ENCODE measurements around the gene ACTMAP.

GRCh38 chr19:40724315-40724714 is 26.0 kb downstream of the ACTMAP start:
- TF ChIP-seq EP300 (IDR thresholded peaks at IDR 0.05; ENCODE audit: borderline replicate concordance in 1 of 2, low read depth in 2 of 2, low read length in 2 of 2) (no peak), RAD21 (IDR thresholded peaks at IDR 0.05 in 1 of 2, conservative IDR thresholded peaks at IDR 0.05 in 1 of 2; ENCODE audit: low read depth in 2 of 2, low read length in 2 of 2) (no peak), JUN (IDR thresholded peaks at IDR 0.05; ENCODE audit: low read depth, low read length) (no peak), YY1 (IDR thresholded peaks at IDR 0.05; ENCODE audit: low read depth, low read length) (no peak), POLR2AphosphoS5 (IDR thresholded peaks at IDR 0.05; ENCODE audit: low read depth, low read length) (no peak), CTCF (IDR thresholded peaks at IDR 0.05; ENCODE audit: control extremely low read depth in 1 of 3, insufficient read depth in 1 of 3, low read depth in 1 of 3, low read length in 3 of 3) (no peak), CHD2 (IDR thresholded peaks at IDR 0.05; ENCODE audit: low read length) (no peak), ATF3 (IDR thresholded peaks at IDR 0.05; ENCODE audit: insufficient read depth, low read depth, low read length) (no peak), TEAD4 (IDR thresholded peaks at IDR 0.05; ENCODE audit: low read depth, low read length) (no peak), EZH2 (IDR thresholded peaks at IDR 0.05; ENCODE audit: low read depth, low read length, severe bottlenecking) (no peak)

All from H1 (cell line).